D721Med (cell line): ENCODE results near the gene ANXA9.
A peak's percentile ranks its signal among the peaks of the same experiment; 100 is the strongest.

Experiments used
- DNase-seq: peaks from one replicate; pipeline ENCODE4 v3.0.0; 2011; ENCODE audit warnings: low spot score; ENCODE audit not compliant: insufficient read length
- FAIRE-seq: peaks from 2 replicates; lab custom pipeline; 2011; peaks lifted over from hg19 to GRCh38; lab: Jason Lieb, UNC
- CTCF ChIP-seq: IDR thresholded peaks from 2 replicates; pipeline ENCODE4 v1.5.1; 2012; ENCODE audit warnings: mild to moderate bottlenecking, control low read depth; ENCODE audit not compliant: insufficient read depth; ENCODE audit errors: missing control alignments

ANXA9 gene

GRCh38 chr1:150974580-150975478, 7.3 kb upstream of the ANXA9 start, which contains the start of gene CERS2:
Gene CERS2 (minus strand): TSS chr1:150974835. CDS start chr1:150969090, 5,745 bp downstream.
- DNase-seq, result peak; percentile 97
- no peak for FAIRE-seq
- no peak for TF ChIP-seq CTCF

- no peak for TF ChIP-seq CTCF
- FAIRE-seq, result no peak
- no peak for DNase-seq
Observed at GRCh38 chr1:150976401-150976821, 5.7 kb upstream of the ANXA9 start.

- DNase-seq (no peak), FAIRE-seq (no peak)
- TF ChIP-seq CTCF, result no peak
Observed at GRCh38 chr1:150976879-150977694, 5.0 kb upstream of the ANXA9 start.

GRCh38 chr1:150979092-150980056, 2.7 kb upstream of the ANXA9 start:
- peak; percentile 99 for DNase-seq
- peak; percentile 100 for TF ChIP-seq CTCF
- FAIRE-seq, result peak; percentile 38

- no peak for TF ChIP-seq CTCF
- DNase-seq (no peak), FAIRE-seq (no peak)
Observed at GRCh38 chr1:150981177-150981804, 801 bp upstream of the ANXA9 start.

GRCh38 chr1:150985179-150985825, 3.2 kb downstream of the ANXA9 start:
- FAIRE-seq, result no peak
- no peak for TF ChIP-seq CTCF
- DNase-seq, result no peak
